Heart right ventricle (tissue), 16 donors: ENCODE data around the gene RGS2. TPM values are rescaled to one million over a fixed set of nuclear protein-coding genes. Genes with fewer than 3 reads are reported as not detected.

Source experiments
- ATAC-seq, 8 donors: fragments of 200-7000 bp; cut with Tn5 transposase; one replicate each; pipeline ENCODE4 v1.9.1; 2020; ENCODE audit warnings: mild to moderate bottlenecking in 8 of 8, moderate library complexity in 8 of 8, moderate number of reproducible peaks in 1 of 8
- DNase-seq, 2 donors: peaks; one replicate each; pipeline ENCODE4 v3.0.0-alpha.2; 2020
- H3K27ac ChIP-seq, 10 donors: fragments of 200-600 bp; sonication (generic) in 2 of 10; one replicate each; pipeline versions ENCODE4 v1.5.0 to v1.8.0; 2020 to 2022; ENCODE audit warnings: mild to moderate bottlenecking in 3 of 10
- H3K27me3 ChIP-seq, 7 donors: fragments of 200-600 bp; one replicate each; pipeline ENCODE4 v1.8.0; 2021 to 2022; ENCODE audit warnings: mild to moderate bottlenecking in 2 of 7
- H3K36me3 ChIP-seq, 9 donors: fragments of 200-600 bp; sonication (generic) in 1 of 9; one replicate each; pipeline versions ENCODE4 v1.5.0 to v1.8.0; 2020 to 2022; ENCODE audit warnings: mild to moderate bottlenecking in 2 of 9
- H3K4me1 ChIP-seq, 9 donors: fragments of 200-600 bp; sonication (generic) in 1 of 9; one replicate each; pipeline versions ENCODE4 v1.5.0 to v1.8.0; 2020 to 2022; ENCODE audit warnings: mild to moderate bottlenecking in 4 of 9
- H3K4me3 ChIP-seq, 10 donors: fragments of 200-600 bp; sonication (generic) in 2 of 10; one replicate each; pipeline versions ENCODE4 v1.5.0 to v1.8.0; 2020 to 2022; ENCODE audit warnings: mild to moderate bottlenecking in 7 of 10, moderate library complexity in 2 of 10
- H3K9me3 ChIP-seq, 11 donors: fragments of 200-600 bp in 10 of 11; sonication (generic) in 2 of 11; one replicate each; pipeline versions ENCODE4 v1.5.0 to v1.8.0; 2013 to 2022; ENCODE audit warnings: mild to moderate bottlenecking in 2 of 11, control low read depth in 1 of 11, moderate library complexity in 1 of 11
- CTCF ChIP-seq, 9 donors: fragments of 200-600 bp; sonication (generic) in 2 of 9; IDR thresholded peaks; one replicate each; pipeline versions ENCODE4 v1.5.0 to v1.8.0; 2021 to 2022; ENCODE audit warnings: antibody characterized with exemption in 9 of 9, mild to moderate bottlenecking in 5 of 9, moderate library complexity in 1 of 9
- WGBS, 2 donors: extraction: QIAGEN DNeasy Blood & Tissue Kit; methylation state at CpG; one replicate each; pipeline ENCODE4 v1.1.7; 2013; ENCODE audit warnings: inconsistent platforms in 1 of 2; 5-methylcytosine and 5-hydroxymethylcytosine counted together
- intact Hi-C, 10 donors: fragments of 100-400 bp; cut with DNase I; formaldehyde crosslinking; loops; one replicate each; pipeline versions ENCODE4 v1.11.1 to v1.14.2; 2022
- polyA plus RNA-seq, 2 donors: library from polyadenylated mRNA; stranded (reverse); fragments of 200-250 nt; gene quantifications; one replicate each; pipeline ENCODE4 v1.2.3, GENCODE V29; 2013
- total RNA-seq, 10 donors: library from RNA; stranded (reverse); fragmentation: NEBNext Ultra II Directional in 3 of 10; extraction: Animal tissue kit (Norgen Biotek cat#: 25700) in 3 of 10; gene quantifications; one replicate each; pipeline versions ENCODE4 v1.2.1 to v1.2.4, GENCODE V29; 2021 to 2023
- donor health status: Arrhythmogenic right ventricular cardiomyopathy.
- donor health status: ischemic (EF 13 %, LVEDD 7.1; RV severe dilation, severe dysfunction).
- donor health status: healthy with polysubstance abuse.
- donor health status: DM: no; HTN: yes; CAD: no.
- donor health status: DM: no; HTN: no; CAD: no.
- donor health status: ischemic (EF 25% LVEDD 6.9; RV normal size, moderate dysfunction).
- donor health status: ischemic (EF 25% LVEDD 5.7; RV mildly dilated, moderate dysfunction).
- donor health status: healthy.
- donor health status: DM: yes; HTN: yes; CAD: no.
- donor health status: Ischemic cardiomyopathy.
- donor health status: ischemic (EF 35%, LVEDD 5.7; RV mildly dilated, moderate dysfunction).
- donor health status: nonischemic (EF 11% LVEDD 7.7; RV severe dilation, severe dysfunction).
- donor health status: DM: yes; HTN: yes; CAD: no.
- donor health status: PGD.
- donor health status: ischemic (EF 29% LVEDD 5.4; RV normal size, mild dysfunction).
- donor health status: nonischemic (EF 23%, LVEDD 6.1; RV moderate dilation, normal function).

The RGS2 gene
- total and polyA plus RNA-seq, 12 donors, result 12.2 to 30.8 (median 18.2) TPM

DNA sequence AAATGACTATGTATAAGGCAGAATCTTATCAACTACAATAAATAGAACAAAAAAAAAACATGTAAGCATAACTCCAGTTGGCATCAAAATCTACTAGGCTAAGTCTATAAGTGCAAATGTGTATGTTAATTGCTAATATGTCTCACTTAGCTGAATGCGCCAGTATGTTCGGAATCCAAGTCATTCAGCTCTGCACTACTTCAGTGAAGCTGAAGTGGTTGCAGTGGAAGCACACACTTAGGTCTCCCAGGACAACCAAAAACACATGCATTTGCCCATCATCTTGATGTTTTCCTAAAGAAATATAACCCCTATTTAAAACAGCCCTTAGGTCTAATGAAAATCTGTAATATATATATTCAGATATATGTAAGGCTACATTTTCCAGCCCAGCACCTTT is 41.0 kb upstream of the RGS2 start:
- Histone ChIP-seq H3K4me1 (peaks cover 0 to 7% (median 0%) of the 10 kb centered on the region in 9 donors), H3K4me3 (no peak overlapping the region), H3K27ac (peak overlapping the region in 1 of 10 donors; percentile 12), H3K27me3 (no peaks in the 10 kb centered on the region), H3K36me3 (no peaks in the 10 kb centered on the region), H3K9me3 (no peaks in the 10 kb centered on the region)
- WGBS, 2 donors, result 63 to 72% methylated on average over 2 of the region's 2 CpGs
- peak in 5 of 8 donors; percentile 20 to 88 (median 65) for ATAC-seq
- intact Hi-C loops, result no loop called here
- no peak for DNase-seq
- no peak for TF ChIP-seq CTCF (IDR thresholded peaks at IDR 0.05)

- H3K4me3 ChIP-seq, result no peak overlapping the region
- no peaks in the 10 kb centered on the region for H3K27me3 ChIP-seq
- no peaks in the 10 kb centered on the region for H3K36me3 ChIP-seq
- ATAC-seq (peak in 1 of 8 donors; percentile 26), DNase-seq (no peak)
- H3K4me1 ChIP-seq, result peaks cover 0 to 7% (median 0%) of the 10 kb centered on the region in 9 donors
- intact Hi-C loops, result no loop called here
- TF ChIP-seq CTCF (IDR thresholded peaks at IDR 0.05), result no peak
- peak overlapping the region in 1 of 10 donors; percentile 12 for H3K27ac ChIP-seq
- H3K9me3 ChIP-seq, result no peaks in the 10 kb centered on the region
Observed at GRCh38 chr1:192768463-192768862, 40.4 kb upstream of the RGS2 start.

DNA sequence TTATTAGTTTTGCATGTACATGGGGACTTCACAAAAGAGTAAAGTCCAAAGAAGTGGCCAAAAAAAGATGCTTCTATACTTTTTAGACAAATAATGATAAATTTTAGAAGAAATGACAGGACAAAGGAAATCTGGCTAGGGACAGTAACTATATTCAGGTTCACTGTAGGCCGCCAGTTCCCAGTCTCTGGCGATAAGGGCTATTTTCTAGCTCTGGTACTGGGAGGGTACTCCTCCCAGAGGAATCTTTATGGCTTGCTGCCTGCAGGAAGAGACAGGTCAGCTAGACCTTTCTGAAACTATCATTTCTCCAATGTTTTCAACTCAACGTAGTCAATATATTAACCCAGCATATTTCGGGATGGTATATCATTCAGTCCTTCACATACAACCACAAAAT is 37.5 kb upstream of the RGS2 start:
- 80 to 85% methylated on average over 4 of the region's 4 CpGs for WGBS, 2 donors
- intact Hi-C loops, result no loop called here
- Histone ChIP-seq H3K4me1 (peaks cover 0 to 7% (median 0%) of the 10 kb centered on the region in 9 donors), H3K27ac (peak overlapping the region in 1 of 10 donors; percentile 38), H3K36me3 (no peaks in the 10 kb centered on the region), H3K27me3 (no peaks in the 10 kb centered on the region), H3K4me3 (no peak overlapping the region), H3K9me3 (no peaks in the 10 kb centered on the region)
- peak in 2 of 8 donors; percentile 75 to 78 for ATAC-seq
- DNase-seq, result no peak
- TF ChIP-seq CTCF (IDR thresholded peaks at IDR 0.05), result no peak

DNA sequence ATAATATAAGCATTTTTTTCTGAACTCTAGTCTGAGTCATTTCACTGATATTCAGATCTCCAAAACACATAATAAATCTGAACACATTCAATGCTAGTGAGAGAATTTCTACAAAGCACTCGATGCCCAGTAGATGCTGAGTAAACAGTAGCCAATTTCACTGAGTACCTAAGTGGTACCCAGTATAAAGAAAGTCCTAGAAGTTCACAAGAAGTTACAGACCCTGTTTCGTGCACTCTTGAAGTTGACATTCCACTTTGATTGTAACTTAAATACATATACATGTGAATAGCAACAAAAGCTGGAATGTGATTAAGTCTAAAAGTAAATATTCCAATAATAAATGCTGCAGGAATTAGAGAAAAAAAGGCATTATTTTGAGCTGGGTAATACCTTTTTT is 33.2 kb upstream of the RGS2 start:
- H3K4me1 ChIP-seq, result no peaks in the 10 kb centered on the region
- H3K9me3 ChIP-seq, result peaks cover 0 to 16% (median 2%) of the 10 kb centered on the region in 11 donors
- H3K27me3 ChIP-seq, result no peaks in the 10 kb centered on the region
- whole genome bisulfite sequencing, 2 donors, result 69 to 71% methylated on average over 2 of the region's 2 CpGs
- H3K36me3 ChIP-seq, result no peaks in the 10 kb centered on the region
- intact Hi-C loops, result no loop called here
- no peak overlapping the region for H3K4me3 ChIP-seq
- DNase-seq (no peak), ATAC-seq (no peak)
- H3K27ac ChIP-seq, result no peak overlapping the region
- TF ChIP-seq CTCF (IDR thresholded peaks at IDR 0.05), result no peak
